Measurements from ENCODE around the gene HEPACAM2.

- no peak for TF ChIP-seq CTCF (conservative IDR thresholded peaks at IDR 0.05)
- no peak for TF ChIP-seq ZFX (IDR thresholded peaks at IDR 0.05)
These were observed 69.4 kb downstream of the HEPACAM2 start for GRCh38 chr7:93156884-93157283.
